Pancreas (tissue), 10 donors: Measurements from ENCODE around the gene TNFRSF13B. TPM values are rescaled to one million over a fixed set of nuclear protein-coding genes. Genes with fewer than 3 reads are reported as not detected.
A peak's percentile ranks its signal among the peaks of the same experiment; 100 is the strongest.

Experiments used
- ATAC-seq, 4 donors: fragments of 200-7000 bp; cut with Tn5 transposase; one replicate each; pipeline versions ENCODE4 v1.8.0 to v1.9.1; 2020; ENCODE audit warnings: mild to moderate bottlenecking in 4 of 4, moderate library complexity in 4 of 4
- DNase-seq, 6 donors: peaks; one replicate each; pipeline ENCODE4 v3.0.0-alpha.2; 2020
- FAIRE-seq: peaks from 2 replicates; lab custom pipeline; 2012; peaks lifted over from hg19 to GRCh38; lab: Jason Lieb, UNC
- H3K27ac ChIP-seq, 4 donors: fragments of 200-600 bp; sonication (generic); 1 replicate in 3 of 4; 2 replicates in 1 of 4; pipeline versions ENCODE4 v1.5.0 to v1.8.0; 2020
- H3K27me3 ChIP-seq, 4 donors: fragments of 200-600 bp; one replicate each; pipeline ENCODE4 v1.8.0; 2021
- H3K36me3 ChIP-seq, 3 donors: fragments of 200-600 bp; sonication (generic) in 1 of 3; one replicate each; pipeline versions ENCODE4 v1.5.0 to v1.8.0; 2020 to 2021
- H3K4me1 ChIP-seq, 3 donors: fragments of 200-600 bp; one replicate each; pipeline ENCODE4 v1.8.0; 2021
- H3K4me3 ChIP-seq, 4 donors: fragments of 200-600 bp; sonication (generic) in 2 of 4; one replicate each; pipeline versions ENCODE4 v1.5.0 to v1.8.0; 2020 to 2021
- H3K9me3 ChIP-seq, 4 donors: fragments of 200-600 bp; one replicate each; pipeline ENCODE4 v1.8.0; 2021
- CTCF ChIP-seq, 4 donors: fragments of 200-600 bp; sonication (generic) in 3 of 4; IDR thresholded peaks; one replicate each; pipeline versions ENCODE4 v1.5.0 to v1.8.0; 2021; ENCODE audit warnings: antibody characterized with exemption in 4 of 4
- WGBS, 2 donors: extraction: QIAGEN DNeasy Blood & Tissue Kit; methylation state at CpG; one replicate each; pipeline ENCODE4 v1.1.7; 2013; 5-methylcytosine and 5-hydroxymethylcytosine counted together
- intact Hi-C, 3 donors: fragments of 100-400 bp; cut with DNase I; formaldehyde crosslinking; loops; one replicate each; pipeline versions ENCODE4 v1.11.1 to v1.14.2; 2022
- polyA plus RNA-seq, 2 donors: library from polyadenylated mRNA; stranded (reverse); fragments of 200-250 nt; gene quantifications; one replicate each; pipeline ENCODE4 v1.2.3, GENCODE V29; 2013
- total RNA-seq, 6 donors: library from RNA; stranded (reverse); fragmentation: NEBNext Ultra II Directional in 4 of 6; extraction: Animal tissue kit (Norgen Biotek cat#: 25700) in 4 of 6; gene quantifications; one replicate each; pipeline versions ENCODE4 v1.2.1 to v1.2.4, GENCODE V29; 2021 to 2023
- donor health status: healthy with polysubstance abuse.
- donor health status: DM: no; HTN: no; CAD: no; lungs with moderate emphysema.
- donor health status: DM: no; HTN: no; CAD: no.
- donor health status: control.
- donor health status: control.
- donor health status: Bipolar disorder and iron deficiency.
- donor health status: DM: yes; HTN: yes; CAD: no.
- donor health status: DM: no; HTN: no; CAD: no.
- donor health status: DM: no; HTN: no; CAD: no.
- donor health status: DM: yes; HTN: yes; CAD: no.

The TNFRSF13B gene
- total and polyA plus RNA-seq, 8 donors, result 0.16 TPM; not detected in 7

DNA sequence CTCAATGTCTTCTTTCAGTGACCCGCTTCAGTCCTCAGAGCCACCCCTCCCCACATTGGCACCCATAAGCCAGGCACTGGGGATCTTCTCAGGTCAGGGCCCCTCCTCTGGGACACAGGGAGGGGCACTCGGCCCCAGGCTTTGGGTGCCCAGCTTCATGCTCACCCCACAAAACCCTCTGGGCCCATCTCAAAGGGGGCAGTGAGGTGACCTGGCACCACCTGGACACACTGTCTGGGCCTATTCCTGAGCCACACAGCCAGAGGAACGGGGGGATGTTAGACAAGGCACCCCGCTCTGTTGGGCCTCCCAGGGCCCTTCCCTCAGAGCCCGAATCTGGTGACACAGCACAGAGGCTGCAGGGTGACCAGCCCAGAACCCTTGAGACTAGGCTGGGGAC lies 36.1 kb downstream of the TNFRSF13B start:
- 91 to 92% methylated on average over 5 of the region's 5 CpGs for WGBS, 2 donors
- DNase-seq (peak in 2 of 6 donors; percentile 1 to 40), ATAC-seq (no peak), FAIRE-seq (no peak)
- Histone ChIP-seq H3K4me3 (no peak overlapping the region), H3K4me1 (no peaks in the 10 kb centered on the region), H3K27me3 (no peaks in the 10 kb centered on the region), H3K9me3 (no peaks in the 10 kb centered on the region), H3K27ac (no peak overlapping the region), H3K36me3 (no peaks in the 10 kb centered on the region)
- intact Hi-C loops, result no loop called here
- no peak for TF ChIP-seq CTCF (IDR thresholded peaks at IDR 0.05)

- Histone ChIP-seq H3K27me3 (no peaks in the 10 kb centered on the region), H3K9me3 (no peaks in the 10 kb centered on the region), H3K36me3 (no peaks in the 10 kb centered on the region), H3K4me1 (no peaks in the 10 kb centered on the region), H3K4me3 (no peak overlapping the region), H3K27ac (no peak overlapping the region)
- FAIRE-seq (no peak), ATAC-seq (no peak), DNase-seq (peak in 2 of 6 donors; percentile 1 to 9)
- intact Hi-C loops, result no loop called here
- TF ChIP-seq CTCF (IDR thresholded peaks at IDR 0.05), result no peak
- 89 to 95% methylated on average over 4 to 5 of the region's 5 CpGs for WGBS, 2 donors
Observed at GRCh38 chr17:16935241-16935663, 36.7 kb downstream of the TNFRSF13B start.

DNA sequence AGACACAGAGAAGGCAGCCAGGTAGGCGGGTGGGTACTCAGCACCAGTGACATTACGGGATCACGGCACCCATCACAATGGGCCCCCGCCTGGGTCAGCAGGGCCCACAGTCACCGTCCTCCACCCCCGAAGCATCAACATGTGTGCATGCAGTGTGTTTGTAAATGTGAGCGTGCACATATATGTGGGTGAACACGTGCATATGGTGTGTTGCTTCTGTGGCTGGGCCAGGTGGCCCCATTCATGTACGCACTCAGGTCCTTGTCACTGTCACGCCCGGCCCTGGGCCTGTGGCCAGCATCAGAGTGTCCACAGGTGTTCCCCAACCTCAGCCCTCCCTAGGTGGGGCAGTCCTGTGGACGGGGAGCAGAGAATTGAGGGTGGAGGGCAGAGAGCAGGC lies 37.1 kb downstream of the TNFRSF13B start:
- no peak for FAIRE-seq
- DNase-seq, result peak in 3 of 6 donors; percentile 5 to 49 (median 35)
- H3K9me3 ChIP-seq, result no peaks in the 10 kb centered on the region
- intact Hi-C loops, result no loop called here
- WGBS, 2 donors, result 93 to 96% methylated on average over 12 of the region's 12 CpGs
- no peak for TF ChIP-seq CTCF (IDR thresholded peaks at IDR 0.05)
- no peak overlapping the region for H3K4me3 ChIP-seq
- no peaks in the 10 kb centered on the region for H3K36me3 ChIP-seq
- H3K4me1 ChIP-seq, result no peaks in the 10 kb centered on the region
- no peak for ATAC-seq
- no peak overlapping the region for H3K27ac ChIP-seq
- no peaks in the 10 kb centered on the region for H3K27me3 ChIP-seq

GRCh38 chr17:16934133-16934795 lies 37.7 kb downstream of the TNFRSF13B start:
- H3K4me3 ChIP-seq, result no peak overlapping the region
- H3K4me1 ChIP-seq, result no peaks in the 10 kb centered on the region
- no peaks in the 10 kb centered on the region for H3K36me3 ChIP-seq
- 93 to 96% methylated on average over 12 of the region's 12 CpGs for WGBS, 2 donors
- intact Hi-C loops, result no loop called here
- H3K27me3 ChIP-seq, result no peaks in the 10 kb centered on the region
- H3K9me3 ChIP-seq, result no peaks in the 10 kb centered on the region
- no peak for TF ChIP-seq CTCF (IDR thresholded peaks at IDR 0.05)
- ATAC-seq (no peak), DNase-seq (peak in 1 of 6 donors; percentile 44), FAIRE-seq (no peak)
- no peak overlapping the region for H3K27ac ChIP-seq
